Astrocyte (in vitro differentiated cells and primary cell): Measurements from ENCODE around the gene AMOTL1.

ENCODE experiments used
- CTCF ChIP-seq: IDR thresholded peaks from 2 replicates; pipeline ENCODE4 v1.5.1; 2011; ENCODE audit warnings: low read depth, mild to moderate bottlenecking, inconsistent platforms, low read length, moderate library complexity; ENCODE audit not compliant: insufficient read depth
- EZH2 ChIP-seq: IDR thresholded peaks from 2 replicates; pipeline ENCODE4 v1.6.1; 2012; ENCODE audit warnings: mild to moderate bottlenecking, low read length, inconsistent platforms; ENCODE audit not compliant: insufficient read depth

GRCh38 chr11:94909371-94909820, 141.2 kb downstream of the AMOTL1 start:
- TF ChIP-seq CTCF (no peak), EZH2 (no peak)
